ENCODE data around the gene LOXL3. TPM values are rescaled to one million over a fixed set of nuclear protein-coding genes. Genes with fewer than 3 reads are reported as not detected.

LOXL3 gene
- total RNA-seq, 2 donors from 2014 or later: 4.1 to 8.4 TPM

Other genes with a start within 250 kb of the LOXL3 start
- 1 to 10 TPM; 1.2 to 1.7 TPM for gene SLC4A5, start 210.5 kb downstream of the LOXL3 start, total RNA-seq
- gene DCTN1, start 173.6 kb downstream of the LOXL3 start, total RNA-seq: 100 to 1,000 TPM; 106 to 118 TPM
- gene C2orf81, start 132.3 kb downstream of the LOXL3 start, total RNA-seq: under 1 TPM; 0.59 to 0.79 TPM
- gene WDR54, start 132.2 kb downstream of the LOXL3 start, total RNA-seq: 1 to 10 TPM; 4.1 to 5.5 TPM
- 10 to 100 TPM; 14.1 to 18.7 TPM for gene RTKN, start 112.0 kb downstream of the LOXL3 start, total RNA-seq
- gene INO80B, start 98.9 kb downstream of the LOXL3 start, total RNA-seq: 10 to 100 TPM; 21.1 to 22.1 TPM
- 10 to 100 TPM; 42.2 to 56.7 TPM for gene WBP1, start 95.5 kb downstream of the LOXL3 start, total RNA-seq
- gene MOGS, start 88.6 kb downstream of the LOXL3 start, total RNA-seq: 10 to 100 TPM; 25.3 to 32.7 TPM
- gene MRPL53, start 81.3 kb downstream of the LOXL3 start, total RNA-seq: 100 to 1,000 TPM; 110 to 127 TPM
- 1 to 10 TPM; 6.8 to 8.8 TPM for gene CCDC142, start 70.9 kb downstream of the LOXL3 start, total RNA-seq
- gene TTC31, start 70.9 kb downstream of the LOXL3 start, total RNA-seq: 10 to 100 TPM; 11.9 TPM
- 1 to 10 TPM in 1 of 2 donors, under 1 TPM in 1; 0.60 to 1.0 TPM for gene LBX2, start 54.3 kb downstream of the LOXL3 start, total RNA-seq
- 10 to 100 TPM; 18.3 to 24.0 TPM for gene PCGF1, start 46.2 kb downstream of the LOXL3 start, total RNA-seq
- not detected for gene TLX2, start 39.5 kb downstream of the LOXL3 start, total RNA-seq
- not detected for gene DQX1, start 27.7 kb downstream of the LOXL3 start, total RNA-seq
- gene AUP1, start 24.2 kb downstream of the LOXL3 start, total RNA-seq: 10 to 100 TPM; 62.2 to 78.3 TPM
- 10 to 100 TPM; 28.7 to 29.3 TPM for gene HTRA2, start 24.0 kb downstream of the LOXL3 start, total RNA-seq
- 10 to 100 TPM in 1 of 2 donors, 1 to 10 TPM in 1; 7.9 to 12.4 TPM for gene DOK1, start 778 bp upstream of the LOXL3 start, total RNA-seq
- gene M1AP, start 94.4 kb upstream of the LOXL3 start, total RNA-seq: under 1 TPM; 0.44 to 0.65 TPM
- gene SEMA4F, start 100.3 kb upstream of the LOXL3 start, total RNA-seq: 1 to 10 TPM; 3.4 to 6.1 TPM